SK-N-MC (cell line): ENCODE data around the gene PIK3R1.

ENCODE experiments used
- EZH2 ChIP-seq: fragments of 200-600 bp; sonication (generic); IDR thresholded peaks from one replicate; pipeline ENCODE4 v1.6.1; 2017; ENCODE audit warnings: antibody characterized with exemption
- FOXP2 ChIP-seq: optimal IDR thresholded peaks from 2 replicates; pipeline ENCODE3; 2011; ENCODE audit warnings: mild to moderate bottlenecking, moderate library complexity; ENCODE audit not compliant: insufficient read depth; ENCODE audit errors: extremely low read length, control extremely low read depth

GRCh38 chr5:68320413-68320986, 104.9 kb downstream of the PIK3R1 start:
- TF ChIP-seq FOXP2 (no peak), EZH2 (no peak)
